ENCODE measurements around the gene NUP214.

Gene NUP214

GRCh38 chr9:131271506-131271931 lies 146.1 kb downstream of the NUP214 start:
- no peak overlapping the region for H3K4me3 ChIP-seq (ENCODE audit: low read length)
- no peak for TF ChIP-seq CTCF (conservative IDR thresholded peaks at IDR 0.05; ENCODE audit: low read length)
- DNase-seq (ENCODE audit: low read depth), result no peak

GRCh38 chr9:131272212-131272611 lies 146.8 kb downstream of the NUP214 start:
- H3K4me3 ChIP-seq (ENCODE audit: low read length), result no peak overlapping the region
- DNase-seq (ENCODE audit: low read depth), result no peak
- no peak for TF ChIP-seq CTCF (conservative IDR thresholded peaks at IDR 0.05; ENCODE audit: low read length)

- H3K4me3 ChIP-seq (ENCODE audit: low read length), result no peak overlapping the region
- no peak for TF ChIP-seq CTCF (conservative IDR thresholded peaks at IDR 0.05; ENCODE audit: low read length)
Measured at GRCh38 chr9:131273146-131273855, 147.9 kb downstream of the NUP214 start.

GRCh38 chr9:131273856-131274673 lies 148.7 kb downstream of the NUP214 start:
- no peak overlapping the region for H3K4me3 ChIP-seq (ENCODE audit: low read length)
- no peak for TF ChIP-seq CTCF (conservative IDR thresholded peaks at IDR 0.05; ENCODE audit: low read length)
- DNase-seq (ENCODE audit: low read depth), result no peak

More at GRCh38 chr9:131273146-131273855, 147.9 kb downstream of the NUP214 start:
- DNase-seq (ENCODE audit: low read depth), result no peak

GRCh38 chr9:131274674-131275331 lies 149.4 kb downstream of the NUP214 start:
- TF ChIP-seq CTCF (conservative IDR thresholded peaks at IDR 0.05; ENCODE audit: low read length), result no peak
- no peak for DNase-seq (ENCODE audit: low read depth)
- no peak overlapping the region for H3K4me3 ChIP-seq (ENCODE audit: low read length)

GRCh38 chr9:131275332-131276093 lies 150.1 kb downstream of the NUP214 start:
- no peak for TF ChIP-seq CTCF (conservative IDR thresholded peaks at IDR 0.05; ENCODE audit: low read length)
- DNase-seq (ENCODE audit: low read depth), result no peak
- H3K4me3 ChIP-seq (ENCODE audit: low read length), result no peak overlapping the region

Measured in AG10803 (cell line).